Mammary epithelial cell (primary cell): ENCODE measurements around the gene IQGAP1.

Experiments
- EZH2 ChIP-seq: IDR thresholded peaks from 2 replicates; pipeline ENCODE4 v1.6.1; 2012; ENCODE audit warnings: low read length, inconsistent platforms, borderline replicate concordance
- TF ChIP-seq, protein P1 (sequence below), 2 donors: IDR thresholded peaks in 1 of 2; conservative IDR thresholded peaks in 1 of 2; 2 replicates each; pipeline ENCODE4 v1.5.1; 2011 to 2012; ENCODE audit warnings: inconsistent platforms in 2 of 2, low read length in 2 of 2, mild to moderate bottlenecking in 2 of 2, control low read depth in 1 of 2, low read depth in 1 of 2; ENCODE audit not compliant: insufficient read depth in 1 of 2; ENCODE audit errors: extremely low read depth in 1 of 2

DNA sequence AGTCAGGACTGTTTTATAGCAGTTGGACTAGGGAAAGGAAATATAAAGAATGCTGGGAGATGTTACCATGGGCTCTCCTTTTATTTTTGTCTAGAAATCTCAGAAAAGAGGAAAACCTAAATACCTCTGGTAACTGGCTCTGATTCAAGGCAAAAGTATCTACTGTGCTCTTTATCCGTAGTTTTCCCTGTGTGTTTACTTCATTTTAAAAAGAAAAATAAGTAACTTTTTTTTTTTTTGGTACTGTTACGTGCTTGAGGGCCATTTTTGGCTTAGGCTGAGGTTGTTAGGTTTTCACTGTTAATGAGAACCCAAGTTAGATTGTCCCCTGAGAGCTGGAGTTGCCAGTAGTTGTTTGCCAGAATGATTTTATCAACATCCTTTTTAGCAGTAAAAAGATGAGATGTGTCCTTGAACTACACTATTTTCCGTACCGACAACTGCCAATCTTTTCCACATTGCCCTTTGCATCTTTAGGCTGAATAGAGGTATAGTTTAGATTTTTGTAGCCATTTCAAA, 35.8 kb downstream of the IQGAP1 start:
- TF ChIP-seq, protein P1, sequence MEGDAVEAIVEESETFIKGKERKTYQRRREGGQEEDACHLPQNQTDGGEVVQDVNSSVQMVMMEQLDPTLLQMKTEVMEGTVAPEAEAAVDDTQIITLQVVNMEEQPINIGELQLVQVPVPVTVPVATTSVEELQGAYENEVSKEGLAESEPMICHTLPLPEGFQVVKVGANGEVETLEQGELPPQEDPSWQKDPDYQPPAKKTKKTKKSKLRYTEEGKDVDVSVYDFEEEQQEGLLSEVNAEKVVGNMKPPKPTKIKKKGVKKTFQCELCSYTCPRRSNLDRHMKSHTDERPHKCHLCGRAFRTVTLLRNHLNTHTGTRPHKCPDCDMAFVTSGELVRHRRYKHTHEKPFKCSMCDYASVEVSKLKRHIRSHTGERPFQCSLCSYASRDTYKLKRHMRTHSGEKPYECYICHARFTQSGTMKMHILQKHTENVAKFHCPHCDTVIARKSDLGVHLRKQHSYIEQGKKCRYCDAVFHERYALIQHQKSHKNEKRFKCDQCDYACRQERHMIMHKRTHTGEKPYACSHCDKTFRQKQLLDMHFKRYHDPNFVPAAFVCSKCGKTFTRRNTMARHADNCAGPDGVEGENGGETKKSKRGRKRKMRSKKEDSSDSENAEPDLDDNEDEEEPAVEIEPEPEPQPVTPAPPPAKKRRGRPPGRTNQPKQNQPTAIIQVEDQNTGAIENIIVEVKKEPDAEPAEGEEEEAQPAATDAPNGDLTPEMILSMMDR (conservative IDR thresholded peaks at IDR 0.05 in 1 of 2, IDR thresholded peaks at IDR 0.05 in 1 of 2; ENCODE audit: extremely low read depth in 1 of 2, insufficient read depth in 1 of 2, low read depth in 1 of 2, low read length in 2 of 2), result no peak
- TF ChIP-seq EZH2, result no peak
